Adipose tissue (tissue), 3 donors: ENCODE data around the gene PLP2. TPM values are rescaled to one million over a fixed set of nuclear protein-coding genes. Genes with fewer than 3 reads are reported as not detected.
A peak's percentile ranks its signal among the peaks of the same experiment; 100 is the strongest.
"Not testable (repeated sequence)": the region's sequence is repeated elsewhere in the genome, so short reads cannot be mapped to it uniquely, and the experiment has no call there.

Experiments
- H3K27ac ChIP-seq: one replicate; pipeline ENCODE4 v1.5.1; 2013; ENCODE audit warnings: low read depth, low read length
- whole genome bisulfite sequencing, 3 donors: extraction: QIAGEN DNeasy Blood & Tissue Kit; methylation state at CpG; one replicate each; pipeline ENCODE4 v1.1.7; 2013; 5-methylcytosine and 5-hydroxymethylcytosine counted together
- polyA plus RNA-seq, 3 donors: library from polyadenylated mRNA; stranded (reverse); fragments of 200-250 nt; gene quantifications; one replicate each; pipeline ENCODE4 v1.2.3, GENCODE V29; 2013
- donor health status: healthy with polysubstance abuse.
- donor health status: Bipolar disorder and iron deficiency.
- donor health status: healthy.

Gene PLP2, protein sequence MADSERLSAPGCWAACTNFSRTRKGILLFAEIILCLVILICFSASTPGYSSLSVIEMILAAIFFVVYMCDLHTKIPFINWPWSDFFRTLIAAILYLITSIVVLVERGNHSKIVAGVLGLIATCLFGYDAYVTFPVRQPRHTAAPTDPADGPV
- 100 to 1,000 TPM in 2 of 3 donors, 10 to 100 TPM in 1; 82.9 to 246 (median 116) TPM for polyA plus RNA-seq

DNA sequence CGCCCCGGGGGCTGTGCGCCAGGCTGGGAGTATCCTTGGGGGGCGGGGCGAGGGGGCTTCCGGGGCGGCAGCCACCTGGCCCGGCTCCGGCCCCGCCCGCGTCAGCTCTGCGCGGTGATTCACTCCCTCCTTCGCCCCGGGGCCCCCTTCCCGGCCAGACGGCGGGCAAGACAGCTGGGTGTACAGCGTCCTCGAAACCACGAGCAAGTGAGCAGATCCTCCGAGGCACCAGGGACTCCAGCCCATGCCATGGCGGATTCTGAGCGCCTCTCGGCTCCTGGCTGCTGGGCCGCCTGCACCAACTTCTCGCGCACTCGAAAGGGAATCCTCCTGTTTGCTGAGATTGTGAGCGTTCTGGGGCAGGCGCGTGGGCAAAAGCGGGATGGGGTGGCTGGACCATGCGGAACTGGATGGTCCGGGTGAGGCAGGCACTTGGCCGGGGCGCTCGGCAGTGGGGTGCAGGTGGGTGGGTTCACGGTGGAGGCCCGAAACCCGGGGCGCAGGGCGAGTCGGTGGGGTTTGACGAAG lies at the start of gene PLP2:
PLP2 (plus strand) TSS at position 147 of the 528 bp plus-strand sequence; CDS start at position 250, 103 bp downstream.
- 0 to 44% (median 1%) methylated on average over 28 to 45 of the region's 46 CpGs for WGBS, 3 donors

DNA sequence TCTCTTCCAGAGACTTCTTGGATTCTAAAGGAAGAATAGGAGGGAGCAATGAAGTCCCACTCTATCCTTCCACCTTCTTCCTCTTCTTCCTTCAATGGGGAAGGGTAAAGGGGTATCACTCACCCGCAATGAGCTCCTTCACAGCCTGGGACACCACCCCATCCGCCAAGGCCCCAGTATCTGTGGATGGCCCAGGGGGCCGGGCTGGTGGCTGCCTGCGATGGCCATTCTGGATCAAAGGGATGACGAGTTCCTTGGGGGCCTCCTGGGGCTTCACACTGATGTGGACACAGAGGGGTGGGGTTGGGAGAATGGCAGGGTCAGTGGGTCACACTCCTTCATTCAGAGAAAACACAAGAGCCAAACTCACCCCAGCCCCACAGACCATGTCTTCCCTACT lies 49.2 kb upstream of the PLP2 start:
- 71 to 88% (median 75%) methylated on average over 4 to 5 of the region's 5 CpGs for WGBS, 3 donors
- H3K27ac ChIP-seq: no peak overlapping the region

More for the DNA sequence above, at the start of gene PLP2:
- peak within 1 kb of the TSS; percentile 57 for H3K27ac ChIP-seq

DNA sequence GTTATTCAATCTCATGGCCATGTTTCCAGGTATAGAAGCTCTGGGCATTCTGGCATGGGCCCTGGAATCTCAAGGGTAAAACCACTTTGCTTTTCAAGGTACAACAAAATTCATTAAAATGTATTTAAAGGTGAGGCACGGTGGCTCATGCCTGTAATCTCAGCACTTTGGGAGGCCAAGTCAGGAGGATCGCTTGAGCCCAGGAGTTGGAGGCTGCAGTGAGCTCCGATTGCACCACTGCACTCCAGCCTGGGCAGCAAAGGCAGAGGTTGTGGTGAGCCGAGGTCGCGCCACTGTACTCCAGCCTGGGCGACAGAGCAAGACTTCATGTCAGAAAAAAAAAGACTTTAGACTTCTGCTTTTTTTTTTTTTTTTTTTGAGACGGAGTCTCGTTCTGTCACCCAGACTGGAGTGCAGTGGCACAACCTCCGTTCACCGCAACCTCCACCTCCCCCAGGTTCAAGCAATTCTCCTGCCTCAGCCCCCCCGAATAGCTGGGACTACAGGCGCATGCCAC lies 43.9 kb upstream of the PLP2 start:
- 73 to 78% (median 77%) methylated on average over 9 to 13 of the region's 13 CpGs for WGBS, 3 donors
- not testable (repeated sequence) for H3K27ac ChIP-seq

DNA sequence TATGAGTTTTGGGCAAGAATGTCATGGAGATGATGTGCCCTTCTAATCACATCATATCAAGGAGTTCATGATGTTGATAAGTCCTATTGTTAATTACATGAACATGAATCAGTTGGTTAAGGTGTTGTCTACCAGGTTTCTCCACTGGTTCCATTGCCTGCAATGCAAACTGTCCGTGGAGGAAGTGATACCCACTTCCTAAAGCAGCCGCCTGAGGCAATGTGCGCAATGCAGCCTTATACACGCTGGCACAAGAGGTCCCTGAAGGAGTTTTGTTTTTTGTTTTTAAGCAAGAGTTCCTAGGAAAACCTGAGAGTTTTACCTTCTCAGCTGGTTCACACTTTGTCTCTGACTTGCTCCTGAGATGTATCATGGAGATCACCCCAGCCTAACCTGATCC lies 42.3 kb upstream of the PLP2 start:
- 56 to 86% (median 63%) methylated on average over 4 of the region's 4 CpGs for WGBS, 3 donors
- H3K27ac ChIP-seq: no peak overlapping the region

DNA sequence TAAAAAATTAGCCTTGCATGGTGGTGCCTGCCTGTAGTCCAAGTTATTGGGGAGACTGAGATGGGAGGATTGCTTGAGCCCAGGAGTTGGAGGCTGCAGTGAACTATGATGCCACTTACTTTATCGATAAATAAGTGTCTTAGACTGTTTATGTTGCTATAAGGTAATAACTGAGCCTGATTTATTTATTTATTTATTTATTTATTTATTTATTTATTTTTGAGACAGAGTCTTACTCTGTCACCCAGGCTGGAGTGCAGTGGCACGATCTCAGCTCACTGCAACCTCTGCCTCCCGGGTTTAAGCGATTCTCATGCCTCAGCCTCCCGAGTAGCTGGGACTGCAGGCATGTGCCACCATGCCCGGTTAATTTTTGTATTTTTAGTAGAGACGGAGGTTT lies 39.4 kb upstream of the PLP2 start:
- WGBS, 3 donors: 90 to 98% (median 97%) methylated on average over 7 of the region's 7 CpGs
- H3K27ac ChIP-seq: not testable (repeated sequence)

DNA sequence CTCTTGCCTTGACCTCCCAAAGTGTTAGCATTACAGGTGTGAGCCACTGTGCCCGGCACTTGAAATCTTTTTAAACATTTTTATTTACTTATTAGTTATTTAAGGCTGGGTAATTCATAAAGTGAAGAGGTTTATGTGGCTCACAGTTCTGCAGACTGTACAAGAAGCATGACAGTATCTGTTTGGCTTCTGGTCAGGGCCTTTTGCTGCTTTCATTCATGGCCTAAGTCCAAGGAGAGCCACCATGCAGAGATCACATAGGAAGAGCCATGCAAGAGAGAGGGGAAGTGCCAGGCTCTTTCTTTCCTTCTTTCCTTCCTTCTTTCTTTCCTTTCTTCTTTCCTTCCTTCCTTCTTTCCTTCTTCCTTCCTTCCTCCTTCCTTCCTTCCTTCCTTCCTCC lies 37.9 kb upstream of the PLP2 start:
- WGBS, 3 donors: 80 to 100% (median 90%) methylated on average over 1 of the region's 1 CpG
- H3K27ac ChIP-seq: no peak overlapping the region

DNA sequence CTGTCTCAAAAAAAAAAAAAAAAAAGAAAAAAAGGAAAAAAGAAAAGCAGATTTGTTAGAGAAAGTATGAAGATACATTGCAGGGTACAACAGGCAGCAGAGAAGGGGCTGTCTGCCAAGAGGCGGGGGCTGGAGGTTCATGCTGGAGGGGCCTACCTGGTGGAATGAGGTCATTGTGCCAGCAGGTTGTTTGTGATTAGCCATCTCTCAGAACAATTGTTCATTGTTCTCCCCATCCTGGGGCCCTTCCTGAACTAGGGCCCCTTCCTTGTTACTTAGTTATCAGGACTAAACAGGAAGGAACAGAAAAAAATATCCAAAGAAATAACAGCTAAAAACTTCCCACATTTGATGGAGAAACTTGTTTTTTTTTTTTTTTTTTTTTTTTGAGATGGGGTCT lies 34.2 kb upstream of the PLP2 start:
- no peak overlapping the region for H3K27ac ChIP-seq
- 93 to 100% (median 95%) methylated on average over 1 of the region's 1 CpG for WGBS, 3 donors

DNA sequence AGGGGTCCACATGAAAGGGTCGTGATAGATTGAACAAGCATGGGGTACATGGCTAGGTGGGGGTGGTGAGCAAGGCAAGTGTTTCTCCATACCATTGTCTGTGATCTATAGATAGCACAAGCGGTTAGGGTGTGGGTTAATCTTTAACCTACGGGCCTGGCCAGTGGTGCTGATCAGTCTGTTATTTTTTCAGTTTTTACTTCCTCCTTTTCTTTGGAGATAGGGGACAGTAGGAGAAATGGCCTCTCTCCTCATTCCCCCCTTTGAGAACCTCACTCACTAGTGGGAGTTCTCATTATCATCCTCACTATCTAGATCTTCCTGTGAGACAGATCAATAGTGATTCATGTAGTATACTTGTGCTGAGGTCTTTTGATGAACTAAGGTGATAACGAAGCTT lies 32.0 kb upstream of the PLP2 start:
- WGBS, 3 donors: 82 to 90% (median 85%) methylated on average over 4 of the region's 4 CpGs

DNA sequence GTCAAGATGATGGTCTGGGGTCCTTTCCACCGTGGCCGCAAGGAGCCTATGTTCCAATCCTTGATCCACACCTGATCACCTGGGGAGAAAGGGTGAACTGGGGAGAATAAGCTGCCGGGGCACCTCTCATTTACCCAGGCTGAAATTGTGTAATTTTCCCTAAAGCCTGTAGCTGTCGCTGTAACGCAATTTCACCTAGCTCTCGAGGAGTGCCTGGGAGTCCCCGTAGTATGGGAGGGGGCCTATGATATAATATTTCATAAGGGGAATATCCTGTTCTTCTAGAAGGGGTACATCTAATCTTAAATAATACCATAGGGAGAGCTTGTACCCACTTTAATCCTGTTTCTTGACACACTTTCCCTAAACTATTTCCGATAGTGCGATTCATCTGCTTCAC lies 29.4 kb upstream of the PLP2 start:
- 38 to 50% (median 40%) methylated on average over 9 of the region's 9 CpGs for WGBS, 3 donors
- not testable (repeated sequence) for H3K27ac ChIP-seq

More for the DNA sequence above, 32.0 kb upstream of the PLP2 start:
- H3K27ac ChIP-seq: no peak overlapping the region

DNA sequence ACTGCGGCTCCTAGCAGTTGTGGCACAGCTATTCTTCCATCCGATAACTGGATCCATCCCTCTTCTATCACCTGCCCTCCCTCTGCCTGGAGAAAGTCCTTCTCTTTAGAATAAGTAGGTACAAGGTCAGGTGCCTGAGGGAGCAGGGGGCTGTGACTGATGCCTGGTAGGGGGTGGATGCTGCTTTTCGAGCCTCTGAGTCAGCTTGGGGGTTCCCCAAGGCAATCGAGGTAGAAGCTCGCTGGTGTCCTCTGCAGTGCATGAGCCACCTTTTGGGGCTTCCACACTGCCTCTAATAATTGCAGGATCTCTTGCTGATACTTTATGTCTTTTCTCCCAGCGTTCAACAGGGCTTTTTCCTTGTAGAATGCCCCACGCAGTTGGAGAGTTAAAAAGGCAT lies 28.5 kb upstream of the PLP2 start:
- not testable (repeated sequence) for H3K27ac ChIP-seq
- WGBS, 3 donors: 75 to 90% (median 87%) methylated on average over 7 of the region's 7 CpGs

DNA sequence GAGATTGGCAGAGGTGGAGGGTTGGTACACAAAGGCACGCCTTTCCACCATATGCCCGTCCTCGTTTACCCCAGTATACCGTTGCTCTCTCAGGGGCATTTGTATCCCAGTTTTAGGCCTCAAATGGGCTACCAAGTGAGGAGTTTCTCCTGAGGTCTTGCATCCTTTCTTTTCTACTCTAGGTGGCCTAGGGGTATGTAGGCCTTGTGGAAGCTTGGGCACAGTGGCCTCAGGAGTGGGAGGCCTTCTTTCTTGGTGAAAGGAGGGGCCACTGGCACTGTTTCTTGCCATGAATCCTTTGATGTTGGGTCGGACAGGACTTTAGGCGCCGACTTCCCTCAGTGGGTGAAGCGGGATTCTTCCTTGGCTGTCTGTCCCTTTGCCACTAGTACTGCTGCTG lies 24.4 kb upstream of the PLP2 start:
- WGBS, 3 donors: 86 to 99% (median 97%) methylated on average over 7 to 8 of the region's 8 CpGs

DNA sequence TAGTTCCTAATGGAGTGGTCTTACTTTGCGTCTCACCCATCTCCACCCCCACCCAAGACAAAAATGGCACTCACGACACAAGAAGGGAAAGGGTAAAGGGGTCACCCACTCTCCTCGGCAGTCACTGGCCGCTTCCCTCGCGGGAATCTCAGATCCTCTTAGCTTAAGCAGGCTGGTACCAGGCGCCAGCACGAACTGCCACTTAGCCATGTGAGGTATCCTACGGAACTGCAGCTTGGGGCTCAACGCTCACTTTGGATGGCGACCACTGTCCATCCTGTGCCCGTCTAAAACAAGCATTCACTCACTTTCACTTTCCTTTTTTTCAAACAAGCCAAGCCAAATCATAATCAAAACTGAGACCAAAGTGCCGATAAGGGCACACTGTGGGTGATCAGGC lies 23.8 kb upstream of the PLP2 start:
- H3K27ac ChIP-seq: no peak overlapping the region

More for the DNA sequence above, 24.4 kb upstream of the PLP2 start:
- no peak overlapping the region for H3K27ac ChIP-seq

DNA sequence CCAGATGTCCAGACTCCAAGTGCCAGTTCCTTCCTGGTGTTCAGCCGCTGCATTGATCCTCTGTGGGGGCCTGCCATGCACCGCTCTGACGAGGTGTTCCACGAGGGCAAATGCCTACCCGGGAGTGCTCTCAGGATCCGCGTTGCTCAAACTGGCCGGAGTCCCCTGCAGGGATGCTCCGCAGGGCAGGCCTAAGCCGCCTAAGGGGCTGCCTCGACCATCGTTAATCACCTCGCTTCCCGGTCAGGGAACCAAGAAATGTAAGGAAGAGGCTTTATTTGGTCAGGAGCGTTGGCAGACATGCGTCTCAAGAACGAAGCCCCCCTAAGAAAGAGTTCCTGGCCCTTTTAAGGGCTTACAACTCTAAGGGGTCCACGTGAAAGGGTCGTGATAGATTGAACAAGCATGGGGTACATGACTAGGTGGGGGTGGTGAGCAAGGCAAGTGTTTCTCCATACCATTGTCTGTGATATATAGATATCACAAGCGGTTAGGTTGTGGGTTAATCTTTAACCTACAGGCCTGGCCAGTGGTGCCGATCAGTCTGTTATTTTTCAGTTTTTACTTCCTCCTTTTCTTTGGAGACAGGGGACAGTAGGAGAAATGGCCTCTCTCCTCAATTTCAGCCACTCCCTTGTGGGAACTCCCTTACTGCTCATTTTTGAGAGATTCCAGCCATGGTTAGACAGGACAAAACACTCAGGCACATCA lies 23.2 kb upstream of the PLP2 start:
- not testable (repeated sequence) for H3K27ac ChIP-seq
- WGBS, 3 donors: 75 to 78% (median 77%) methylated on average over 17 to 21 of the region's 21 CpGs

More for the DNA sequence above, 23.8 kb upstream of the PLP2 start:
- WGBS, 3 donors: 86 to 98% (median 88%) methylated on average over 9 to 13 of the region's 13 CpGs

DNA sequence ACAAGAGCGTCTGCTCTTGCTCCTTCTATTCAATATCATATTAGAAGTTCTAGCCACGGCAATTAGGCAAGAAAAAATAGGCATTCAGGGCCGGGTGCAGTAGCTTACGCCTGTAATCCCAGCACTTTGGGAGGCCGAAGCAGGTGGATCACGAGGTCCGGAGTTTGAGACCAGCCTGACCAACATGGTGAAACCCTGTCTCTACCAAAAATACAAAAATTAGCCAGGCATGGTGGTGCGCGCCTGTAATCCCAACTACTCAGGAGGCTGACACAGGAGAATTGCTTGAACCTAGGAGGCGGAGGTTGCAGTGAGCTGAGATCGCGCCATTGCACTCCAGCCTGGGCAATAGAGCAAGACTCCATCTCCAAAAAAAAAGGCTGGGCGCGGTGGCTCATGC lies 22.4 kb upstream of the PLP2 start:
- 91 to 99% (median 97%) methylated on average over 12 to 14 of the region's 14 CpGs for WGBS, 3 donors
- H3K27ac ChIP-seq: not testable (repeated sequence)

DNA sequence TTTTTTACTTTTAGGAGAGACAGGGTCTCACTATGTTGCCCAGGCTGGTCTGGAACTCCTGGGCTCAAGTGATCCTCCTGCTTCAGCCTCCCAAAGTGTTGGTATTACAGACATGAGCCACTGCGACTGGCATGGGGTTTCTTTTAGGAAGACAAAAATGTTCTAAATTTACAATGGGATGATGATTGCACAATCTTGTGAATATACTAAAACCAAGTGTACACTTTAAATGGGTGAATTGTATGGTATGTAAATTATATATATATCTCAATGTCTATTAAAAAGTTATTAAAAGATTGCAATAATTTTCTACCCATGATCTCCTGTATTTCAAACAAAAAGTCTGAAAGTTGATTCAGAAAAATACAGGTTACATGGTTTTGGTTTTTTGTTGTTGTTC lies 18.2 kb upstream of the PLP2 start:
- no peak overlapping the region for H3K27ac ChIP-seq
- 86 to 100% (median 93%) methylated on average over 1 of the region's 1 CpG for WGBS, 3 donors

DNA sequence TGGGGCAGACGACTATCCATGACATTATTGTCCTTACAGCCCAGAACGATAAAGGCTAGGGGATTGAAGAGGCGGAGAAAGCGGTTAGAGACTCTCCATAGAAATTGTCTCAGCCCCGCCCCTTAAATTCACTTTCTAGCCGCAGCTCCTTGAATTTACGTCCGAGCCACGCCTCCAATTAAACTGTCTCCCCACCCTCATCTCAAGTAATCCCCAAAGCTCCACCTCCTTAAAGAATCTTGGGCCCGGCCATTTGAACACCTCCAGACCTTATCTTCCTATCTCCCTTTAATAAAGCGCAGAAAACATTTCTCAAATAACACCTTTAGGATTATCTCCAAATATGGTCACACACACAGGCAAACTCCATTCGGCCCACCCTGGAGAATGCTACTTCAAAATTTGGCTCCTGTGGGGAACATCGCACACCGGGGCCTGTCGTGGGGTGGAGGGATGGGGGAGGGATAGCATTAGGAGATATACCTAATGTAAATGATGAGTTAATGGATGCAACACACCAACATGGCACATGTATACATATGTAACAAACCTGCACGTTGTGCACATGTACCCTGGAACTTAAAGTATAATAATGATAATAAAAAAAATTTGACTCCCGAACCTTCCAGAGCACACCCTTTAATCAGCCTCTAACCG lies 16.3 kb upstream of the PLP2 start:
- WGBS, 3 donors: 1 to 49% (median 4%) methylated on average over 16 to 18 of the region's 18 CpGs
- no peak overlapping the region for H3K27ac ChIP-seq

DNA sequence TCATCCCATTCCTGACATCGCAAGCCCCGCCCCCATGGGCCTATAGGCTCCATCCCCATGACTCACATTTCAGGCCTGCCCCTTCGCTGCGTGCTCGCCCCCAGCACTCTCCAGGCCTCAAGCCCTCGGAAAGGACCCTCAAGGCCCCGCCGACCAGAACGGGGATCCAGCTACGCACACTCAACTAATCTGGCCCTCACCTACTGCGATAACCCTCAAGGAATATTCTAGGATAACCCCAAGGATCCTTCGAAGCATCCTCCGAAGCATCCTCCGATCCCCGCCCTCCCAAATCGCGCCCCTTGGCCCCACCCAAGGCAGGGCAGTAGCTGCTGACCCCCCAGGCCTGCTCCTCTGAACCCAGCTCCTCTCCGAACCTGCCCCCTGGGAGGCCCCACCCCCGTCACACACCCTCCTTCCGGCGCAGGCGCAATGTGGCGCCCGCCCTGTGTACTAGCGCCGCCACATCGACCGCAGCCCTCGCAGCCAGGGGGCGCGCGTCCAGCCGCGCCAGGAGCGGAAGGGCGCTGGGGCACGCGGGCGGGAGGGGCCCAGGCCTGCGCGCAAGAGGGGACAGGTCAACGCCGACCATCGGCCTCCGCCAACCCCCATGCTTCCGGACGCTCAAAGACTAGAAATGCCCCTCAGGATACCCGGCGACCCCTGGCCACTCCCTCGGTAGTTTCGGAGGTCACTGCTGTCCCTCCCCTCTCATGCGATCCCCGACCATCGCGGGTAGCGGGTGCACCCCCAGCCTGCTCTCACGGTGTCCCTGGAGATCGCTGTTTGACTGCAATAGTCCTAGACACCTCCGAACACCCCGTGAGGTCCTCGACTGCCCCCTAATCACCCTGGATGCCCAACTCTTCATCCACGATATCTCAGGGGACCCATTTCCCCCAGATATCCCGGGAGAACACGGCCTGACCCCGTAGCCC lies 15.5 kb upstream of the PLP2 start:
- WGBS, 3 donors: 2 to 40% (median 3%) methylated on average over 28 to 65 of the region's 65 CpGs

DNA sequence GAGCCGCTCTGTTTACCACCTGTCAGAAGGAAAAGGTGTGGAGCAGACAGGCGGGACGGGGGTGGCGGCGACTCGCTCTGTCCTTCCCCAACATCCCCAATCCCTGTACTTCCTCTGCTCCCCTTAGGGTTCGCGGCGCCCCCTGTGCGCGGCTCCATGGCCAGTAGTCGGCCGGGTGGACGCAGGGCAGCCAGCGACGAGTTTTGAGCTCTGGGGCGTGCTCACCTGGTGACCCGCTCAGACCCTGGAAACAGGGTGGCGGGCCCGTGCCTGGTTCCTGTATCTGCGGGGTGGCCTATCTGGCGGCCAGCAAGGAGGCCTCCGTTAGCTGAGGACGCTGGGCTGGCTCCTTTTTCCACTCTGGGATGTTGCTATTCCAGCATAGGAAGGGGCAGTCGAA lies 14.5 kb upstream of the PLP2 start:
- 75 to 85% (median 79%) methylated on average over 22 to 24 of the region's 25 CpGs for WGBS, 3 donors
- no peak overlapping the region for H3K27ac ChIP-seq

More for the DNA sequence above, 15.5 kb upstream of the PLP2 start:
- H3K27ac ChIP-seq: peak overlapping the region; percentile 81
